ENCODE measurements around the gene SRSF4.
"Not testable (repeated sequence)": the region's sequence is repeated elsewhere in the genome, so short reads cannot be mapped to it uniquely, and the experiment has no call there.

- TF ChIP-seq GTF2F1 (IDR thresholded peaks at IDR 0.05; ENCODE audit: low read depth, low read length); EGR1 (conservative IDR thresholded peaks at IDR 0.05); E2F6 (IDR thresholded peaks at IDR 0.05; ENCODE audit: borderline replicate concordance in 1 of 2, extremely low read depth in 1 of 2, insufficient read depth in 1 of 2, insufficient read length in 1 of 2, low read depth in 1 of 2, low read length in 1 of 2, poor library complexity in 1 of 2, severe bottlenecking in 1 of 2); RCOR1 (IDR thresholded peaks at IDR 0.05; ENCODE audit: borderline replicate concordance in 1 of 2, low read depth in 2 of 2, low read length in 2 of 2): not testable (repeated sequence)
These were observed 50.6 kb downstream of the SRSF4 start for GRCh38 chr1:29131056-29131455.

Measured in K562 (cell line).